ENCODE data around the gene ZBTB16.

DNA sequence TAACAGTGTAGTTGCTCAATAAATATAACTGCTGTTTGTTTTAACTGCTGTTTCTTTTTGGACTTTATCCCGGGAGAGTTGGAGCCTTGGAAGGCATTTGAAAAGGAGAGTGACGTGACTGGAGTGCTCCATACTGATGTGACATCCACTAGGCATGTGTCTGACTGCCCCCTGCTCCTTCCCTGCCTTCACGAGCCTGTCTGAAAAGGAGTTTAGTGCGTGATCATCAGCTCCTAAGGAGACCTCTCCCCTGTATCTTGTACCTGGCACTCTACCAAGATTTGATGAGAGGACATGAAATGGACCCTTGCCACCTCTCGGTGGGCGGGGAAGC is 22.9 kb downstream of the ZBTB16 start:
- TF ChIP-seq, protein P1, sequence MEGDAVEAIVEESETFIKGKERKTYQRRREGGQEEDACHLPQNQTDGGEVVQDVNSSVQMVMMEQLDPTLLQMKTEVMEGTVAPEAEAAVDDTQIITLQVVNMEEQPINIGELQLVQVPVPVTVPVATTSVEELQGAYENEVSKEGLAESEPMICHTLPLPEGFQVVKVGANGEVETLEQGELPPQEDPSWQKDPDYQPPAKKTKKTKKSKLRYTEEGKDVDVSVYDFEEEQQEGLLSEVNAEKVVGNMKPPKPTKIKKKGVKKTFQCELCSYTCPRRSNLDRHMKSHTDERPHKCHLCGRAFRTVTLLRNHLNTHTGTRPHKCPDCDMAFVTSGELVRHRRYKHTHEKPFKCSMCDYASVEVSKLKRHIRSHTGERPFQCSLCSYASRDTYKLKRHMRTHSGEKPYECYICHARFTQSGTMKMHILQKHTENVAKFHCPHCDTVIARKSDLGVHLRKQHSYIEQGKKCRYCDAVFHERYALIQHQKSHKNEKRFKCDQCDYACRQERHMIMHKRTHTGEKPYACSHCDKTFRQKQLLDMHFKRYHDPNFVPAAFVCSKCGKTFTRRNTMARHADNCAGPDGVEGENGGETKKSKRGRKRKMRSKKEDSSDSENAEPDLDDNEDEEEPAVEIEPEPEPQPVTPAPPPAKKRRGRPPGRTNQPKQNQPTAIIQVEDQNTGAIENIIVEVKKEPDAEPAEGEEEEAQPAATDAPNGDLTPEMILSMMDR (IDR thresholded peaks at IDR 0.05), result no peak
- TF ChIP-seq EZH2 (IDR thresholded peaks at IDR 0.05), result no peak

Measured in neural progenitor cell (in vitro differentiated cells).